Measurements from ENCODE around the gene TMEM247.
"Not testable (repeated sequence)": the region's sequence is repeated elsewhere in the genome, so short reads cannot be mapped to it uniquely, and the experiment has no call there.

Gene TMEM247

GRCh38 chr2:46459694-46460093, 19.7 kb upstream of the TMEM247 start:
- DNase-seq, result no peak

- peak; percentile 15 for DNase-seq
Measured at GRCh38 chr2:46460241-46460921, 19.0 kb upstream of the TMEM247 start.

GRCh38 chr2:46461011-46461674, 18.2 kb upstream of the TMEM247 start:
- peak; percentile 83 for DNase-seq

GRCh38 chr2:46461709-46462171, 17.6 kb upstream of the TMEM247 start:
- DNase-seq, result peak; percentile 82

GRCh38 chr2:46462936-46463335, 16.4 kb upstream of the TMEM247 start:
- no peak for DNase-seq

- DNase-seq, result no peak
Measured at GRCh38 chr2:46469116-46469515, 10.2 kb upstream of the TMEM247 start.

GRCh38 chr2:46469700-46470099, 9.7 kb upstream of the TMEM247 start:
- DNase-seq, result no peak

- DNase-seq, result peak; percentile 52
Measured at GRCh38 chr2:46470114-46470628, 9.2 kb upstream of the TMEM247 start.

- peak; percentile 17 for DNase-seq
Measured at GRCh38 chr2:46471019-46471583, 8.3 kb upstream of the TMEM247 start.

- DNase-seq, result no peak
Measured at GRCh38 chr2:46471697-46472096, 7.7 kb upstream of the TMEM247 start.

- DNase-seq, result not testable (repeated sequence)
Measured at GRCh38 chr2:46472165-46472564, 7.2 kb upstream of the TMEM247 start.

- not testable (repeated sequence) for DNase-seq
Measured at GRCh38 chr2:46477462-46477861, 1.9 kb upstream of the TMEM247 start.

- DNase-seq, result no peak
Measured at GRCh38 chr2:46477925-46478324, 1.4 kb upstream of the TMEM247 start.

- DNase-seq, result no peak
Measured at GRCh38 chr2:46480562-46480961, 1.2 kb downstream of the TMEM247 start.

GRCh38 chr2:46481198-46482193, 2.1 kb downstream of the TMEM247 start:
- DNase-seq, result no peak

- no peak for DNase-seq
Measured at GRCh38 chr2:46482490-46482889, 3.1 kb downstream of the TMEM247 start.

- DNase-seq, result no peak
Measured at GRCh38 chr2:46485002-46485401, 5.6 kb downstream of the TMEM247 start.

- DNase-seq, result no peak
Measured at GRCh38 chr2:46486436-46486835, 7.1 kb downstream of the TMEM247 start.

GRCh38 chr2:46487667-46488335, 8.4 kb downstream of the TMEM247 start:
- DNase-seq, result no peak

- no peak for DNase-seq
Measured at GRCh38 chr2:46488389-46488788, 9.0 kb downstream of the TMEM247 start.

GRCh38 chr2:46489423-46490174, 10.2 kb downstream of the TMEM247 start:
- DNase-seq, result peak; percentile 32
